ENCODE data around the gene ABCB1. TPM values are rescaled to one million over a fixed set of nuclear protein-coding genes. Genes with fewer than 3 reads are reported as not detected.
"Not testable (repeated sequence)": the region's sequence is repeated elsewhere in the genome, so short reads cannot be mapped to it uniquely, and the experiment has no call there.

ABCB1 gene
- total RNA-seq, 1 donor from 2014 or later: not detected

- DNase-seq (ENCODE audit: low read depth): peak; percentile 76
These were observed 125.9 kb downstream of the ABCB1 start for GRCh38 chr7:87474533-87475358.

- DNase-seq (ENCODE audit: low read depth): peak; percentile 22
These were observed 126.7 kb downstream of the ABCB1 start for GRCh38 chr7:87473986-87474385.

GRCh38 chr7:87473192-87473591 is 127.5 kb downstream of the ABCB1 start:
- no peak for DNase-seq (ENCODE audit: low read depth)

- no peak for DNase-seq (ENCODE audit: low read depth)
These were observed 129.2 kb downstream of the ABCB1 start for GRCh38 chr7:87471473-87471872.

GRCh38 chr7:87469204-87469603 is 131.5 kb downstream of the ABCB1 start:
- not testable (repeated sequence) for DNase-seq (ENCODE audit: low read depth)

GRCh38 chr7:87465534-87465880 is 135.2 kb downstream of the ABCB1 start:
- DNase-seq (ENCODE audit: low read depth): not testable (repeated sequence)

- not testable (repeated sequence) for DNase-seq (ENCODE audit: low read depth)
These were observed 135.7 kb downstream of the ABCB1 start for GRCh38 chr7:87464830-87465533.

- no peak for DNase-seq (ENCODE audit: low read depth)
These were observed 136.7 kb downstream of the ABCB1 start for GRCh38 chr7:87463982-87464381.

GRCh38 chr7:87460444-87460843 is 140.2 kb downstream of the ABCB1 start:
- not testable (repeated sequence) for DNase-seq (ENCODE audit: low read depth)

- no peak for DNase-seq (ENCODE audit: low read depth)
These were observed 140.7 kb downstream of the ABCB1 start for GRCh38 chr7:87459941-87460340.

- no peak for DNase-seq (ENCODE audit: low read depth)
These were observed 142.5 kb downstream of the ABCB1 start for GRCh38 chr7:87458148-87458547.

- peak; percentile 6 for DNase-seq (ENCODE audit: low read depth)
These were observed 144.4 kb downstream of the ABCB1 start for GRCh38 chr7:87456247-87456646.

Other genes with a start within 250 kb of the ABCB1 start
- gene ABCB4, start 125.2 kb downstream of the ABCB1 start, total RNA-seq: 0.42 and 0.96 TPM in 2 replicates
- gene RUNDC3B, start 27.5 kb upstream of the ABCB1 start, total RNA-seq: 0.05 and 0.16 TPM in 2 replicates